GM13976 (cell line): ENCODE measurements around the gene GNB3.

ENCODE experiments used
- DNase-seq: peaks from one replicate; pipeline ENCODE4 v3.0.0; 2012; ENCODE audit warnings: low spot score
- CTCF ChIP-seq: IDR thresholded peaks from 2 replicates; pipeline ENCODE4 v1.5.1; 2012; ENCODE audit warnings: borderline replicate concordance, mild to moderate bottlenecking; ENCODE audit not compliant: insufficient read depth; ENCODE audit errors: extremely low read depth, missing control alignments, control extremely low read depth
- in situ Hi-C: fragments of 300-500 bp; cut with MboI; formaldehyde crosslinking; loops from one replicate; pipeline ENCODE4 v1.12.0; 2022; ENCODE audit warnings: low sequenced_read_pairs, mixed read lengths, inconsistent platforms; ENCODE audit not compliant: unreplicated experiment

Gene GNB3

GRCh38 chr12:6842075-6842474 is 1.4 kb downstream of the GNB3 start:
- TF ChIP-seq CTCF: no peak
- in situ Hi-C loops: no loop called here
- no peak for DNase-seq

- in situ Hi-C loops: no loop called here
- DNase-seq: no peak
- TF ChIP-seq CTCF: no peak
Measured at GRCh38 chr12:6843118-6843902, 2.6 kb downstream of the GNB3 start.

GRCh38 chr12:6845395-6845794 is 4.7 kb downstream of the GNB3 start:
- TF ChIP-seq CTCF: no peak
- in situ Hi-C loops: no loop called here
- no peak for DNase-seq

- no peak for DNase-seq
- in situ Hi-C loops: no loop called here
- TF ChIP-seq CTCF: no peak
Measured at GRCh38 chr12:6846316-6846869, 5.7 kb downstream of the GNB3 start.

- no peak for DNase-seq
- no peak for TF ChIP-seq CTCF
- in situ Hi-C loops: no loop called here
Measured at GRCh38 chr12:6847676-6848075, 7.0 kb downstream of the GNB3 start.

- no peak for DNase-seq
- in situ Hi-C loops: no loop called here
Measured at GRCh38 chr12:6849427-6849826, 8.7 kb downstream of the GNB3 start.

More at GRCh38 chr12:6849427-6849826, 8.7 kb downstream of the GNB3 start:
- no peak for TF ChIP-seq CTCF
